WERI-Rb-1 (cell line): ENCODE results near the gene ZSCAN5A.

Experiments used
- DNase-seq: peaks from one replicate; pipeline ENCODE4 v3.0.0-alpha.2; 2020
- H3K27ac ChIP-seq: fragments of 250-450 bp; sonication (Bioruptor Pico); 2 replicates; pipeline ENCODE4 v1.5.1; 2020; ENCODE audit warnings: mild to moderate bottlenecking, moderate library complexity
- H3K27me3 ChIP-seq: fragments of 250-450 bp; sonication (Bioruptor Pico); 2 replicates; pipeline ENCODE4 v1.5.1; 2021; ENCODE audit warnings: mild to moderate bottlenecking, low read depth, moderate library complexity; ENCODE audit not compliant: insufficient read depth, severe bottlenecking
- H3K36me3 ChIP-seq: fragments of 250-450 bp; sonication (Bioruptor Pico); 2 replicates; pipeline ENCODE4 v1.5.1; 2020; ENCODE audit warnings: mild to moderate bottlenecking, moderate library complexity
- H3K4me3 ChIP-seq: 2 replicates; pipeline ENCODE4 v1.5.1; 2011; ENCODE audit warnings: low read depth, mild to moderate bottlenecking, control low read depth, low read length
- H3K9me3 ChIP-seq: fragments of 250-450 bp; sonication (Bioruptor Pico); 2 replicates; pipeline ENCODE4 v1.5.1; 2021; ENCODE audit warnings: mild to moderate bottlenecking, moderate library complexity; ENCODE audit not compliant: severe bottlenecking
- TF ChIP-seq, protein P1 (sequence below): IDR thresholded peaks from 2 replicates; pipeline ENCODE4 v1.5.1; 2011; ENCODE audit warnings: low read depth, mild to moderate bottlenecking, control low read depth, inconsistent platforms, low read length

The ZSCAN5A gene

DNA sequence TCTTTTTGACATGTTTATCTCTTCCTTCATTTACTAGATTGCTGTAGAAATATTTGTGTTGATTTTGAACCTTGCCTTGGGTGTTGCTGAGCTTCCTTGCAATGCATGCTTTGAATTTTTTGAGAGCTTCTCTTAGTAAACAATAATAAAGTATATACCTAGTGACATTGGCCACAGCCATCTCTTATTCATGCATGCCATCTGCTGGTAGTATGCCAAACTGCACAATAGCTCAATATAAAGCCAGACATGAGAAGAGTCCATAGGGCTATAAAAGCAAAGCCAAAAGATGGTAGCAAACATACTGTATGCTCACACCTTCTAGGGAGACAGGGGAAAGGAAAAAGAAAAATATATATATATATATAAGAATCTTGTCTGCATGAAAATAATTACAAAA lies 18.9 kb upstream of the ZSCAN5A start:
- Histone ChIP-seq H3K36me3 (no peaks in the 10 kb centered on the region), H3K27me3 (no peaks in the 10 kb centered on the region), H3K4me3 (no peak overlapping the region), H3K9me3 (peaks cover 2% of the 10 kb centered on the region), H3K27ac (no peak overlapping the region)
- DNase-seq = peak; percentile 46
- TF ChIP-seq, protein P1, sequence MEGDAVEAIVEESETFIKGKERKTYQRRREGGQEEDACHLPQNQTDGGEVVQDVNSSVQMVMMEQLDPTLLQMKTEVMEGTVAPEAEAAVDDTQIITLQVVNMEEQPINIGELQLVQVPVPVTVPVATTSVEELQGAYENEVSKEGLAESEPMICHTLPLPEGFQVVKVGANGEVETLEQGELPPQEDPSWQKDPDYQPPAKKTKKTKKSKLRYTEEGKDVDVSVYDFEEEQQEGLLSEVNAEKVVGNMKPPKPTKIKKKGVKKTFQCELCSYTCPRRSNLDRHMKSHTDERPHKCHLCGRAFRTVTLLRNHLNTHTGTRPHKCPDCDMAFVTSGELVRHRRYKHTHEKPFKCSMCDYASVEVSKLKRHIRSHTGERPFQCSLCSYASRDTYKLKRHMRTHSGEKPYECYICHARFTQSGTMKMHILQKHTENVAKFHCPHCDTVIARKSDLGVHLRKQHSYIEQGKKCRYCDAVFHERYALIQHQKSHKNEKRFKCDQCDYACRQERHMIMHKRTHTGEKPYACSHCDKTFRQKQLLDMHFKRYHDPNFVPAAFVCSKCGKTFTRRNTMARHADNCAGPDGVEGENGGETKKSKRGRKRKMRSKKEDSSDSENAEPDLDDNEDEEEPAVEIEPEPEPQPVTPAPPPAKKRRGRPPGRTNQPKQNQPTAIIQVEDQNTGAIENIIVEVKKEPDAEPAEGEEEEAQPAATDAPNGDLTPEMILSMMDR = peak; percentile 46

DNA sequence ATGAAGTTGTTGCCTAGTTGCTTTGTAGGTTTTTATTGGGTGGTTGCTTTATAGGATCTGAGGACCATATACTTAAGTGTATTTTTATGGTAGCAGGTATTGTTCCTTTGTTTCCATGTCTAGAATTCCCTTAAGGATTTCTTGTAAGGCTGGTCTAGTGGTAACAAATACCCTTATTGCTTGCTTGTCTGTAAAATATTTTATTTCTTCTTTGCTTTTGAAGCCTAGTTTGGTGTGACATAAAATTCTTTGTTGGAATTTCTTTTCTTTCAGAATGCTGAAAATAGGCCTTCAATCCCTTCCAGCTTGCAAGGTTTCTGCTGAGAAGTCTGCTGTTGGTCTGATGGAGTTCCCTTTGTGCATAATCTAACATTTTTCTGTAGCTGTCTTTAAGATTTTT lies 18.1 kb upstream of the ZSCAN5A start:
- no peak for DNase-seq
- Histone ChIP-seq H3K9me3 (peaks cover 2% of the 10 kb centered on the region), H3K36me3 (no peaks in the 10 kb centered on the region), H3K27ac (no peak overlapping the region), H3K27me3 (no peaks in the 10 kb centered on the region), H3K4me3 (no peak overlapping the region)
- TF ChIP-seq, protein P1 = no peak

DNA sequence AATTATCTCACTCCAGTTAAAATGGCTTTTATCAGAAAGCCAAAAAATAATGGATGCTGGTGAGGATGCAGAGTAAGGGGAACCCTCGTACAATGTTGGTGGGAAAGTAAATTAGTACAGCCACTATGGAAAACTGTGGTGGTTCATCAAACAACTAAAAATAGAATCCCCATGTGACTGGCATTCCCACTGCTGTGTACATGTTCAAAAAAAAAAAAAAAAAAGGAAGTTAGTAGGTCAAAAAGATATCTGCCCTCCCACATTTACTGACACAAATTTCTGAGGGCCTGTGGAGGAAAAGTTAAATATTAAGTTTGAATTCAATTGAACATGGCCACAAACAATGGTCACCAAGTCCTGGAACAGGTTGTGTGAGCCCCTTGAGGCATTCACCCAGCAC lies 9.8 kb upstream of the ZSCAN5A start:
- TF ChIP-seq, protein P1 = no peak
- no peak for DNase-seq
- Histone ChIP-seq H3K4me3 (no peak overlapping the region), H3K27me3 (no peaks in the 10 kb centered on the region), H3K27ac (no peak overlapping the region), H3K9me3 (no peaks in the 10 kb centered on the region), H3K36me3 (no peaks in the 10 kb centered on the region)

DNA sequence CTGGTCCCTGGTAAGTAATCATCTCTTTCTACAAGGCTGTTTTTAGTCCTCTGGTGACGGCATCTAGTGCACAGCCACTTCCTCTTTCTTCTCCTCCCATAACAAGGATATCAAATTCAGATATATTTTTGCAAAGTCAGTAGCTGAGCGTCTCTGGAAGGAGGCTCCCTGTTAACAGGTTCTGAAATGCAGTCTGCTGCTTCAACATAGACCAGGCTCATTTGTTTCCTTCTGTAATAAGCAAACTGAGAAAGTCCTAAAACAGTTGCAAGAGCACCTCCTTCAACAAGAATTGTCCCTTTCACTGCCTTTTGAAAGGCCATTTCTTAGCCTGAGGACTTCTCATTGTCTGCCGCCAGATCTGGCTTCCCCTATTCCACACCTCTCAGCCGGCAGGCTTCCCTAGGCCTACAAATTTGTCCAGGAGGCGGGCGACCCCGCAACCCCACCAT lies 7.4 kb upstream of the ZSCAN5A start:
- Histone ChIP-seq H3K27me3 (no peaks in the 10 kb centered on the region), H3K4me3 (no peak overlapping the region), H3K36me3 (no peaks in the 10 kb centered on the region), H3K27ac (no peak overlapping the region), H3K9me3 (no peaks in the 10 kb centered on the region)
- TF ChIP-seq, protein P1 = no peak
- DNase-seq = no peak

DNA sequence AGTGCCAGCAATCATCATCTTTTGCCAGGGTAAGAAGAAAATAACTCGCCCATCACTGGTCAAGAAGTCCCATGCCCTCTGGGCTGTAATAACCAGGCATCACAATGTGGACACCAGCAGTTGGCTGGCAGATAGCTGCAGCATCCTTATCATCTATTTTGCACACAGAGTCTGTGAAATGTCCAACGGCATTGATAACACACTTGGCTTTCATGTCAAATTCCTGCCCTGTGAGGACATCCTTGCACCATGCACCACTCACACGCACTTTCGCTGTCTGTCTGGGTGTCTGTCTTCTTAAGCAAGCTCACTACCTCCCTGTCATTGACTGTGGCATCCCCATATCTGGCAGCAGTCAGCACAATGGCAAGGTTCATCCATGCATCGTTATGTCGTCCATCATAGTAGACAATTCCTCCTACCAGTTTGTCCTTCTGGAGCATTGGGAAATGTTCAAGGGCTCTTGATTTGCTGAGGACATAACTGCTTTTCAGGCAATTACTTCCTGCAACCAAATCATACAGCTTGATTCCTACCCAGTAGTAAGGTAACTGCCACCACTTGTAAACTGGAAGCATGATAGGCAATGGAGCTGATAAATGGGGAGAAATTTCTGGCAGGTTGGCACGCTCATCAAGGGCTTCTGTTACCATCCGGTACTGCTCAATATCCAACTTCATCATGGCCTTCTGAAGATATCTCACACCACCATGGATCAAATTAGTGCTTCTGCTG lies 6.8 kb upstream of the ZSCAN5A start:
- DNase-seq = no peak
- Histone ChIP-seq H3K9me3 (no peaks in the 10 kb centered on the region), H3K36me3 (no peaks in the 10 kb centered on the region), H3K27ac (no peak overlapping the region), H3K27me3 (no peaks in the 10 kb centered on the region), H3K4me3 (no peak overlapping the region)
- TF ChIP-seq, protein P1 = no peak

DNA sequence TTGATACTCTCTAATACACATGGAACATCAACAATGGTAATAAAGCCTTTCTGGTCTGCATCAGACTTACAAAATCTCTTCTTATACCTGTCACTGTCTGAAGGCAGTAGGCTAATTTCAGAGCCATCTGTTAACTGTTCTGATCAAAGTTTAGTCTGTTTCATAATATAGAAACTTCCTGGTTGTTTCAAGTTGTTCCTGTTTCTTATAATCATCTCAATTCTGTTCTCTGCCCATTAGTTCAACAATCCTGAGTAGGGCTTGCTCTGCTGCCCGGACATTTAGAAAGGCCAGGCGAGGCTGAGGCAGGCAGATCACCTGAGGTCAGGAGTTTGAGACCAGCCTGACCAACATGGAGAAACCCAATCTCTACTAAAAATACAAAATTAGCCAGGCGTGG lies 5.4 kb upstream of the ZSCAN5A start:
- DNase-seq = no peak
- Histone ChIP-seq H3K4me3 (no peak overlapping the region), H3K27ac (no peak overlapping the region), H3K9me3 (no peaks in the 10 kb centered on the region), H3K27me3 (no peaks in the 10 kb centered on the region), H3K36me3 (no peaks in the 10 kb centered on the region)
- TF ChIP-seq, protein P1 = no peak
